ENCODE measurements around the gene APBB2.

DNA sequence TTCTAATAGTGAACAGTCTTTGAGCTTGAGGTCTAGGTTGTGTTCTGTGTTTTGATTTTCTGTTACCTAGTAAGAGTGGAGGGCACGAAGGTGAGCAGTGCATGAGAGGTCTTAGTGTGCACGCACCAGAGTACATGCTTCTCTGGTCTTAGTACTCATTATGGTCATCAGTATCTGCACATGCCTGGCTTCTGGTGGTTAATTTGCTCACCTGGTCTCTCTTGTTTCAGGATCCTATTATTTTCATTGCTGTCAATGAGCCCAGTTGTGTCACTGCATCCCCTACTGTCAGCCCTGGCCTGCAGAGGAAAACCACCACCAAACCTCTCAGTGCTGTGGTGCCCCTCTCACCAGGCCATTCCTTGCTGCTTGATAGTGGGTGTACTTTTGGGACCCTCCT, 409.7 kb downstream of the APBB2 start:
- TF ChIP-seq EP300 (IDR thresholded peaks at IDR 0.05) (no peak), CTCF (IDR thresholded peaks at IDR 0.05) (no peak)

All from esophagus muscularis mucosa (tissue), 3 donors.